ENCODE data around the gene TMEM167A. TPM values are rescaled to one million over a fixed set of nuclear protein-coding genes. Genes with fewer than 3 reads are reported as not detected.

Gene TMEM167A
- total and polyA plus RNA-seq, 2 experiments from 2014 or later = 179 to 267 TPM

DNA sequence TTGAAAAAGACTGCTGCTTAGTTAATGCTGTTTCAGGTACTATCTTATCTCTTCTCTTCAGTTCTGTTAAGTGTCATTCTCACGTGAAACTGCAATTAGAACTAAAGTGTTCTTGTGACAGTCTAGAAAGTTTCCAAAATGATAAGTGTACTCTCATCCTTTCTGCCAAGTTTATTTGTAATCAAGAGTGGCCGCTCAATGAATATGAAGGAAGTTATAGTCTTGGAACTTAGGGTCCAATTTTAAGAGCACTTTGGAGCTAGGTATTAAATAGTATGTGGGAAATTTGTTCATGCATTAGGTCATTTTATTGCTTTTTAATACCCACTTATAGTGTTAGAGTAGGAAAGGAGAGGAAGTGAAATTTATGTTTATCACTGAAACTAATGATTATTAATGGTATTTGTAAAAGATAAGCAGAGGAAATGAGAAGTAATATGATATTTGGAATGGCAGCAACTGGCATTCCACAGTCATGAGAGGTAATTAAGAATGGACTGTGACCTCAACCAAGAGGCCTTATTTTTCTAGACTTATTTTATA, 20.6 kb upstream of the TMEM167A start (continued):
- TF ChIP-seq, protein P1, sequence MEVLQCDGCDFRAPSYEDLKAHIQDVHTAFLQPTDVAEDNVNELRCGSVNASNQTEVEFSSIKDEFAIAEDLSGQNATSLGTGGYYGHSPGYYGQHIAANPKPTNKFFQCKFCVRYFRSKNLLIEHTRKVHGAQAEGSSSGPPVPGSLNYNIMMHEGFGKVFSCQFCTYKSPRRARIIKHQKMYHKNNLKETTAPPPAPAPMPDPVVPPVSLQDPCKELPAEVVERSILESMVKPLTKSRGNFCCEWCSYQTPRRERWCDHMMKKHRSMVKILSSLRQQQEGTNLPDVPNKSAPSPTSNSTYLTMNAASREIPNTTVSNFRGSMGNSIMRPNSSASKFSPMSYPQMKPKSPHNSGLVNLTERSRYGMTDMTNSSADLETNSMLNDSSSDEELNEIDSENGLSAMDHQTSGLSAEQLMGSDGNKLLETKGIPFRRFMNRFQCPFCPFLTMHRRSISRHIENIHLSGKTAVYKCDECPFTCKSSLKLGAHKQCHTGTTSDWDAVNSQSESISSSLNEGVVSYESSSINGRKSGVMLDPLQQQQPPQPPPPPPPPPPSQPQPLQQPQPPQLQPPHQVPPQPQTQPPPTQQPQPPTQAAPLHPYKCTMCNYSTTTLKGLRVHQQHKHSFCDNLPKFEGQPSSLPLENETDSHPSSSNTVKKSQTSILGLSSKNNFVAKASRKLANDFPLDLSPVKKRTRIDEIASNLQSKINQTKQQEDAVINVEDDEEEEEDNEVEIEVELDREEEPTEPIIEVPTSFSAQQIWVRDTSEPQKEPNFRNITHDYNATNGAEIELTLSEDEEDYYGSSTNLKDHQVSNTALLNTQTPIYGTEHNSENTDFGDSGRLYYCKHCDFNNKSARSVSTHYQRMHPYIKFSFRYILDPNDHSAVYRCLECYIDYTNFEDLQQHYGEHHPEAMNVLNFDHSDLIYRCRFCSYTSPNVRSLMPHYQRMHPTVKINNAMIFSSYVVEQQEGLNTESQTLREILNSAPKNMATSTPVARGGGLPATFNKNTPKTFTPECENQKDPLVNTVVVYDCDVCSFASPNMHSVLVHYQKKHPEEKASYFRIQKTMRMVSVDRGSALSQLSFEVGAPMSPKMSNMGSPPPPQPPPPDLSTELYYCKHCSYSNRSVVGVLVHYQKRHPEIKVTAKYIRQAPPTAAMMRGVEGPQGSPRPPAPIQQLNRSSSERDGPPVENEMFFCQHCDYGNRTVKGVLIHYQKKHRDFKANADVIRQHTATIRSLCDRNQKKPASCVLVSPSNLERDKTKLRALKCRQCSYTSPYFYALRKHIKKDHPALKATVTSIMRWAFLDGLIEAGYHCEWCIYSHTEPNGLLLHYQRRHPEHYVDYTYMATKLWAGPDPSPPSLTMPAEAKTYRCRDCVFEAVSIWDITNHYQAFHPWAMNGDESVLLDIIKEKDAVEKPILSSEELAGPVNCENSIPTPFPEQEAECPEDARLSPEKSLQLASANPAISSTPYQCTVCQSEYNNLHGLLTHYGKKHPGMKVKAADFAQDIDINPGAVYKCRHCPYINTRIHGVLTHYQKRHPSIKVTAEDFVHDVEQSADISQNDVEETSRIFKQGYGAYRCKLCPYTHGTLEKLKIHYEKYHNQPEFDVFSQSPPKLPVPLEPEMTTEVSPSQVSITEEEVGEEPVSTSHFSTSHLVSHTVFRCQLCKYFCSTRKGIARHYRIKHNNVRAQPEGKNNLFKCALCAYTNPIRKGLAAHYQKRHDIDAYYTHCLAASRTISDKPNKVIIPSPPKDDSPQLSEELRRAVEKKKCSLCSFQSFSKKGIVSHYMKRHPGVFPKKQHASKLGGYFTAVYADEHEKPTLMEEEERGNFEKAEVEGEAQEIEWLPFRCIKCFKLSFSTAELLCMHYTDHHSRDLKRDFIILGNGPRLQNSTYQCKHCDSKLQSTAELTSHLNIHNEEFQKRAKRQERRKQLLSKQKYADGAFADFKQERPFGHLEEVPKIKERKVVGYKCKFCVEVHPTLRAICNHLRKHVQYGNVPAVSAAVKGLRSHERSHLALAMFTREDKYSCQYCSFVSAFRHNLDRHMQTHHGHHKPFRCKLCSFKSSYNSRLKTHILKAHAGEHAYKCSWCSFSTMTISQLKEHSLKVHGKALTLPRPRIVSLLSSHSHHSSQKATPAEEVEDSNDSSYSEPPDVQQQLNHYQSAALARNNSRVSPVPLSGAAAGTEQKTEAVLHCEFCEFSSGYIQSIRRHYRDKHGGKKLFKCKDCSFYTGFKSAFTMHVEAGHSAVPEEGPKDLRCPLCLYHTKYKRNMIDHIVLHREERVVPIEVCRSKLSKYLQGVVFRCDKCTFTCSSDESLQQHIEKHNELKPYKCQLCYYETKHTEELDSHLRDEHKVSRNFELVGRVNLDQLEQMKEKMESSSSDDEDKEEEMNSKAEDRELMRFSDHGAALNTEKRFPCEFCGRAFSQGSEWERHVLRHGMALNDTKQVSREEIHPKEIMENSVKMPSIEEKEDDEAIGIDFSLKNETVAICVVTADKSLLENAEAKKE (CRISPR knock-in tag; IDR thresholded peaks at IDR 0.05) = no peak
- TF ChIP-seq JUNB (IDR thresholded peaks at IDR 0.05; ENCODE audit: unreplicated experiment) = no peak
- no peak for TF ChIP-seq ZNF114 (CRISPR knock-in tag; IDR thresholded peaks at IDR 0.05)

DNA sequence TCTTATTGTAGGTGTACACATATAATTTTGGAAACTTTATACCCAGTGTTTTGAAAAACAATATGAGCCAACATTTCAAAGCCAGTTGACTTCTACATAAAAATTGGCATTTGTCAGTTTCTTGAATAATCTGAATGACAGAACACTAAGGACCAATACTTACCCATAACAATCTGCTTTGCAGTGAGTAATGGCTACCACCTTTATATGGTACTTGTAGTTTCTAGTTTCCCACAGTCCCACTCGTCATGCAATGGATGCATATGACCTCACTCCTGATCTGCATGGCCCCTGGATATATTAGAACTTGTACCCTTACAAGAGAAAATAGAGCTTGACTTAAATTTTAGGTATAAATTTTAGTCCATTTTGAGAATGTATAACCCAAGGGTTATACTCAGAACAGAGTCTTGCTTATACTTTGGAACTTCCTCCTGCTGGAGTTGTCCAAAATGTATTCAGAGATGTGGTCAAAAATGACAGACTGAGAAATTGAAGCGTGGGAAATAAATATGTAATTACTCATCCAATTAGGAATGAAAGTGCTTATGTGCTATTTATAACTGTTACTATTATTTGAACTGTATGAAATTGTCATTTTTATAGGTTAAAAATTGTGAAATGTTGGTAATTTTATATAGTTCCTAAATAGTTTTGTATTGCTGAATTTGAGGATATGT, 19.6 kb upstream of the TMEM167A start:
- Histone ChIP-seq H3F3A (replicated peaks; ENCODE audit: low read depth) (no peaks in the 10 kb centered on the region), H3K79me2 (replicated peaks; ENCODE audit: insufficient read depth) (no peaks in the 10 kb centered on the region; the same call in 1 of the 2 replicates), H4K20me1 (replicated peaks; ENCODE audit: insufficient read depth) (no peaks in the 10 kb centered on the region), H3K27me3 (ENCODE audit: insufficient read depth) (no peaks in the 10 kb centered on the region), H3K4me3 (no peak overlapping the region), H3K9me2 (ENCODE audit: insufficient read depth) (peaks cover 7% of the 10 kb centered on the region; the same call in 1 of the 2 replicates), H3K27ac (ENCODE audit: low read depth) (no peak overlapping the region), H3K4me1 (ENCODE audit: insufficient read depth) (peaks cover 7% of the 10 kb centered on the region), H3K4me2 (no peak overlapping the region), H3K36me3 (ENCODE audit: insufficient read depth) (peaks cover 7% of the 10 kb centered on the region; the same call in 1 of the 2 replicates), H2AFZ (no peak overlapping the region)
- peaks cover 28% of the 10 kb centered on the region for H3K9me3 Mint-ChIP-seq
- H3K27me3 Mint-ChIP-seq (ENCODE audit: insufficient read depth, low read depth, poor library complexity) = peaks cover 1% of the 10 kb centered on the region
- no peak overlapping the region for H3K27ac Mint-ChIP-seq
- ATAC-seq (no peak), DNase-seq (ENCODE audit: low spot score) (no peak)
- H3K36me3 Mint-ChIP-seq (ENCODE audit: low read depth) = peaks cover 24% of the 10 kb centered on the region
- no peak overlapping the region for H3K4me3 Mint-ChIP-seq
- peaks cover 13% of the 10 kb centered on the region; the same call in 2 of the 3 replicates for H3K4me1 Mint-ChIP-seq
- TF ChIP-seq, protein P2, sequence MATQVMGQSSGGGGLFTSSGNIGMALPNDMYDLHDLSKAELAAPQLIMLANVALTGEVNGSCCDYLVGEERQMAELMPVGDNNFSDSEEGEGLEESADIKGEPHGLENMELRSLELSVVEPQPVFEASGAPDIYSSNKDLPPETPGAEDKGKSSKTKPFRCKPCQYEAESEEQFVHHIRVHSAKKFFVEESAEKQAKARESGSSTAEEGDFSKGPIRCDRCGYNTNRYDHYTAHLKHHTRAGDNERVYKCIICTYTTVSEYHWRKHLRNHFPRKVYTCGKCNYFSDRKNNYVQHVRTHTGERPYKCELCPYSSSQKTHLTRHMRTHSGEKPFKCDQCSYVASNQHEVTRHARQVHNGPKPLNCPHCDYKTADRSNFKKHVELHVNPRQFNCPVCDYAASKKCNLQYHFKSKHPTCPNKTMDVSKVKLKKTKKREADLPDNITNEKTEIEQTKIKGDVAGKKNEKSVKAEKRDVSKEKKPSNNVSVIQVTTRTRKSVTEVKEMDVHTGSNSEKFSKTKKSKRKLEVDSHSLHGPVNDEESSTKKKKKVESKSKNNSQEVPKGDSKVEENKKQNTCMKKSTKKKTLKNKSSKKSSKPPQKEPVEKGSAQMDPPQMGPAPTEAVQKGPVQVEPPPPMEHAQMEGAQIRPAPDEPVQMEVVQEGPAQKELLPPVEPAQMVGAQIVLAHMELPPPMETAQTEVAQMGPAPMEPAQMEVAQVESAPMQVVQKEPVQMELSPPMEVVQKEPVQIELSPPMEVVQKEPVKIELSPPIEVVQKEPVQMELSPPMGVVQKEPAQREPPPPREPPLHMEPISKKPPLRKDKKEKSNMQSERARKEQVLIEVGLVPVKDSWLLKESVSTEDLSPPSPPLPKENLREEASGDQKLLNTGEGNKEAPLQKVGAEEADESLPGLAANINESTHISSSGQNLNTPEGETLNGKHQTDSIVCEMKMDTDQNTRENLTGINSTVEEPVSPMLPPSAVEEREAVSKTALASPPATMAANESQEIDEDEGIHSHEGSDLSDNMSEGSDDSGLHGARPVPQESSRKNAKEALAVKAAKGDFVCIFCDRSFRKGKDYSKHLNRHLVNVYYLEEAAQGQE (IDR thresholded peaks at IDR 0.05; ENCODE audit: unreplicated experiment) = no peak
- no peak for TF ChIP-seq ZNF114 (CRISPR knock-in tag; IDR thresholded peaks at IDR 0.05)
- TF ChIP-seq JUNB (IDR thresholded peaks at IDR 0.05; ENCODE audit: unreplicated experiment) = no peak
- TF ChIP-seq CREB1 (CRISPR knock-in tag; IDR thresholded peaks at IDR 0.05; ENCODE audit: low read depth) = no peak
- TF ChIP-seq POLR2AphosphoS5 (IDR thresholded peaks at IDR 0.05; ENCODE audit: low read depth) = no peak
- no peak for TF ChIP-seq NANOG (IDR thresholded peaks at IDR 0.05; ENCODE audit: borderline replicate concordance)
- no peak for TF ChIP-seq ZNF331 (CRISPR knock-in tag; IDR thresholded peaks at IDR 0.05; ENCODE audit: low read depth)
- TF ChIP-seq, protein P3, sequence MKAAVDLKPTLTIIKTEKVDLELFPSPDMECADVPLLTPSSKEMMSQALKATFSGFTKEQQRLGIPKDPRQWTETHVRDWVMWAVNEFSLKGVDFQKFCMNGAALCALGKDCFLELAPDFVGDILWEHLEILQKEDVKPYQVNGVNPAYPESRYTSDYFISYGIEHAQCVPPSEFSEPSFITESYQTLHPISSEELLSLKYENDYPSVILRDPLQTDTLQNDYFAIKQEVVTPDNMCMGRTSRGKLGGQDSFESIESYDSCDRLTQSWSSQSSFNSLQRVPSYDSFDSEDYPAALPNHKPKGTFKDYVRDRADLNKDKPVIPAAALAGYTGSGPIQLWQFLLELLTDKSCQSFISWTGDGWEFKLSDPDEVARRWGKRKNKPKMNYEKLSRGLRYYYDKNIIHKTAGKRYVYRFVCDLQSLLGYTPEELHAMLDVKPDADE (IDR thresholded peaks at IDR 0.05) = no peak
- no peak for TF ChIP-seq STAT1 (IDR thresholded peaks at IDR 0.05; ENCODE audit: unreplicated experiment)

Data from GM23338 (cell line).